HCT116 (cell line): ENCODE measurements around the gene C1orf174. TPM values are rescaled to one million over a fixed set of nuclear protein-coding genes. Genes with fewer than 3 reads are reported as not detected.

Experiments used
- ATAC-seq: fragments of 200-7000 bp; cut with Tn5 transposase; 2 replicates; pipeline ENCODE4 v1.9.1; 2020; ENCODE audit warnings: mild to moderate bottlenecking, moderate library complexity
- BruUV-seq: library from RNA; stranded (reverse); fragments of 400-500 nt; replicated peaks from 2 replicates; lab custom pipeline; 2021; lab: Mats Ljungman, UMichigan
- CTCF ChIA-PET: fragments of 300-600 bp; sonication (Branson Sonifier 250); formaldehyde crosslinking; loops from one replicate; lab custom pipeline; 2021; ENCODE audit warnings: antibody characterized with exemption; lab: Charles Lee
- POLR2A ChIA-PET: fragments of 300-600, 350-600 bp; sonication (Branson Sonifier 250); formaldehyde crosslinking; loops from one replicate; lab custom pipeline; 2021; ENCODE audit warnings: antibody characterized with exemption; lab: Charles Lee
- RAD21 ChIA-PET, 2 experiments: fragments of 300-600 bp; sonication (Branson Sonifier 250); formaldehyde crosslinking; loops; one replicate each; lab custom pipeline; 2023; ENCODE audit warnings: low total read pairs in 2 of 2; ENCODE audit not compliant: uncharacterized antibody in 2 of 2, unreplicated experiment in 2 of 2, low non-redundant PET in 1 of 2; lab: Charles Lee
- DNase-seq: peaks from one replicate; pipeline ENCODE4 v3.0.0-alpha.2; 2010; ENCODE audit warnings: low read depth, low spot score
- H2AFZ ChIP-seq: fragments of 200-600 bp; shearing (Covaris generic), sonication (generic); 2 replicates; pipeline ENCODE4 v1.6.1; 2017; ENCODE audit warnings: low read depth, mixed run types, mixed read lengths, antibody characterized with exemption, low read length; ENCODE audit not compliant: poor library complexity, severe bottlenecking
- H3K27ac ChIP-seq: 2 replicates; pipeline ENCODE4 v1.5.1; 2012; ENCODE audit warnings: low read depth, low read length
- H3K27me3 ChIP-seq: fragments of 200-600 bp; sonication (generic); 2 replicates; pipeline ENCODE4 v1.6.1; 2016; ENCODE audit warnings: mixed run types, low read length, mixed read lengths; ENCODE audit not compliant: insufficient read depth
- H3K36me3 ChIP-seq, 2 experiments: fragments of 200-500 bp in 1 of 2; fragments of 200-600 bp in 1 of 2; sonication (Bioruptor generic) in 1 of 2; sonication (generic) in 1 of 2; 2 replicates each; pipeline versions ENCODE4 v1.5.1 to v1.6.1; 2014 to 2016; ENCODE audit warnings: low read length in 2 of 2, inconsistent platforms in 1 of 2, mixed read lengths in 1 of 2, mixed run types in 1 of 2; ENCODE audit not compliant: insufficient read depth in 2 of 2, control insufficient read depth in 1 of 2
- H3K4me1 ChIP-seq, 2 experiments: fragments of 200-600 bp in 1 of 2; sonication (generic) in 1 of 2; 2 replicates each; pipeline versions ENCODE4 v1.5.1 to v1.6.1; 2012 to 2017; ENCODE audit warnings: low read length in 2 of 2, inconsistent platforms in 1 of 2, mild to moderate bottlenecking in 1 of 2, mixed read lengths in 1 of 2, mixed run types in 1 of 2, moderate library complexity in 1 of 2; ENCODE audit not compliant: insufficient read depth in 2 of 2, control insufficient read depth in 1 of 2
- H3K4me2 ChIP-seq: fragments of 200-600 bp; sonication (generic); 2 replicates; pipeline ENCODE4 v1.6.1; 2017; ENCODE audit warnings: mixed run types, low read length, mixed read lengths
- H3K4me3 ChIP-seq, 2 experiments: fragments of 200-600 bp in 1 of 2; sonication (generic) in 1 of 2; replicated peaks in 1 of 2; 2 replicates each; pipeline ENCODE4 v1.5.1; 2011 to 2016; ENCODE audit warnings: low read length in 2 of 2, control low read depth in 1 of 2, low read depth in 1 of 2, mild to moderate bottlenecking in 1 of 2, mixed read lengths in 1 of 2, mixed run types in 1 of 2
- H3K79me2 ChIP-seq: fragments of 200-600 bp; sonication (generic); 2 replicates; pipeline ENCODE4 v1.6.1; 2017; ENCODE audit warnings: mild to moderate bottlenecking, mixed run types, low read length, moderate library complexity, mixed read lengths; ENCODE audit not compliant: insufficient read depth
- H3K9ac ChIP-seq: fragments of 200-600 bp; sonication (generic); 2 replicates; pipeline ENCODE4 v1.6.1; 2016; ENCODE audit warnings: low read length, mixed read lengths
- H3K9me2 ChIP-seq: fragments of 200-600 bp; sonication (generic), shearing (Covaris generic); 2 replicates; pipeline ENCODE4 v1.6.1; 2017; ENCODE audit warnings: mixed run types, mild to moderate bottlenecking, moderate library complexity; ENCODE audit not compliant: insufficient read depth
- H3K9me3 ChIP-seq, 2 experiments: fragments of 200-500 bp in 1 of 2; fragments of 200-600 bp in 1 of 2; sonication (Bioruptor generic) in 1 of 2; sonication (generic) in 1 of 2; 2 replicates each; pipeline ENCODE4 v1.6.1; 2014 to 2017; ENCODE audit warnings: low read length in 2 of 2, mixed read lengths in 2 of 2, inconsistent platforms in 1 of 2, low read depth in 1 of 2, mild to moderate bottlenecking in 1 of 2, mixed run types in 1 of 2, moderate library complexity in 1 of 2; ENCODE audit not compliant: control insufficient read depth in 1 of 2, insufficient read depth in 1 of 2
- H4K20me1 ChIP-seq: fragments of 200-600 bp; sonication (generic), shearing (Covaris generic); 2 replicates; pipeline ENCODE4 v1.6.1; 2017; ENCODE audit warnings: mixed run types, mild to moderate bottlenecking, moderate library complexity; ENCODE audit not compliant: insufficient read depth
- ATF3 ChIP-seq: IDR thresholded peaks from 2 replicates; pipeline ENCODE4 v1.6.1; 2012
- CBX3 ChIP-seq: IDR thresholded peaks from 2 replicates; pipeline ENCODE4 v1.6.1; 2012; ENCODE audit warnings: low read depth
- CEBPB ChIP-seq: IDR thresholded peaks from 2 replicates; pipeline ENCODE4 v1.6.1; 2012; ENCODE audit warnings: low read depth
- CTCF ChIP-seq, 3 experiments: fragments of 200-600 bp in 1 of 3; sonication (generic) in 1 of 3; IDR thresholded peaks in 2 of 3; conservative IDR thresholded peaks in 1 of 3; 2 replicates each; pipeline ENCODE4 v1.5.1; 2012 to 2017; ENCODE audit warnings: low read depth in 2 of 3, low read length in 2 of 3, antibody characterized with exemption in 1 of 3, borderline replicate concordance in 1 of 3, control low read depth in 1 of 3, mild to moderate bottlenecking in 1 of 3, mixed read lengths in 1 of 3, mixed run types in 1 of 3, moderate library complexity in 1 of 3; ENCODE audit not compliant: insufficient read depth in 1 of 3
- ELF1 ChIP-seq: IDR thresholded peaks from 2 replicates; pipeline ENCODE4 v1.6.1; 2012; ENCODE audit warnings: low read depth, borderline replicate concordance
- EZH2 ChIP-seq: fragments of 200-600 bp; sonication (generic); IDR thresholded peaks from 2 replicates; pipeline ENCODE4 v1.6.1; 2017; ENCODE audit warnings: antibody characterized with exemption, mixed run types
- EZH2phosphoT487 ChIP-seq: fragments of 200-600 bp; IDR thresholded peaks from 2 replicates; pipeline ENCODE4 v1.6.1; 2018; ENCODE audit warnings: antibody characterized with exemption, borderline replicate concordance
- FOSL1 ChIP-seq: IDR thresholded peaks from 2 replicates; pipeline ENCODE4 v1.6.1; 2012; ENCODE audit warnings: low read depth
- JUND ChIP-seq: IDR thresholded peaks from 2 replicates; pipeline ENCODE4 v1.6.1; 2012
- POLR2A ChIP-seq: IDR thresholded peaks from 2 replicates; pipeline ENCODE4 v1.7.0; 2011; ENCODE audit warnings: borderline replicate concordance; ENCODE audit not compliant: insufficient read depth, insufficient read length; ENCODE audit errors: extremely low read depth
- POLR2AphosphoS5 ChIP-seq: IDR thresholded peaks from 2 replicates; pipeline ENCODE4 v1.6.1; 2011; ENCODE audit warnings: mild to moderate bottlenecking, low read depth, low read length, moderate library complexity
- SP1 ChIP-seq: IDR thresholded peaks from 2 replicates; pipeline ENCODE4 v1.6.1; 2012; ENCODE audit warnings: low read depth
- TCF7L2 ChIP-seq: IDR thresholded peaks from 2 replicates; pipeline ENCODE4 v1.7.0; 2011; ENCODE audit warnings: borderline replicate concordance, inconsistent platforms; ENCODE audit not compliant: insufficient read depth, insufficient read length; ENCODE audit errors: extremely low read depth
- YY1 ChIP-seq: IDR thresholded peaks from 2 replicates; pipeline ENCODE4 v1.6.1; 2011; ENCODE audit warnings: low read length, low read depth, moderate library complexity, mild to moderate bottlenecking; ENCODE audit not compliant: insufficient replicate concordance; ENCODE audit errors: extremely low read depth
- ZFX ChIP-seq: fragments of 450-650 bp; IDR thresholded peaks from 2 replicates; pipeline ENCODE4 v1.6.1; 2017
- intact Hi-C: fragments of 100-400 bp; cut with micrococcal nuclease; formaldehyde crosslinking; loops from 2 replicates; pipeline ENCODE4 v1.10.0; 2022
- total RNA-seq: library from RNA; stranded (reverse); gene quantifications from one replicate; pipeline ENCODE4 v1.2.1, GENCODE V29; 2021; ENCODE audit not compliant: unreplicated experiment
- TF ChIP-seq, protein P1 (sequence below): IDR thresholded peaks from 2 replicates; pipeline ENCODE4 v1.6.1; 2012
- TF ChIP-seq, protein P2 (sequence below): IDR thresholded peaks from 2 replicates; pipeline ENCODE4 v1.6.1; 2011; ENCODE audit warnings: mild to moderate bottlenecking, low read length, moderate library complexity; ENCODE audit not compliant: insufficient replicate concordance; ENCODE audit errors: extremely low read depth

C1orf174 gene
- total RNA-seq, 1 experiment from 2014 or later, result 33.7 TPM

DNA sequence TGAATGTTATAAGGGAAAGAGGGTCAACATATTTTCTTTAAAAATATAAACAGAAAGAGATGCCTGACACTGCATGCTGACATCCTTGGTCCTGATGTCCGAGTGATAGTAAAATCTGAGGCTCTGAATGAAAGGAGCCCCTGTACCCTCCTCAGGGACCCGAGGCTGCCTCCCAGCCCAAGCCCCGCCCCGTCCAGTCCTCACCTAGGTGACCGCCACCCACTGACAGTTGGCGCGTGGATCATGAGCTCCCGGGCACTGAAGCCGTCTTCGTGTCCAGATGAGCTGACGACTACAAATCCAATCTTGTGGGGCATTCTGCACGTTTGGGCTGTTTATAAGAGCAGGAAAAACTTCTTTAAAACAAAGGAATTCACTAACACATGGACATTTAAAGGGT, 48.0 kb downstream of the C1orf174 start:
- Histone ChIP-seq H3K9me2 (no peaks in the 10 kb centered on the region), H3K27me3 (no peaks in the 10 kb centered on the region), H3K9ac (no peak overlapping the region), H3K79me2 (peaks cover 17% of the 10 kb centered on the region), H2AFZ (no peak overlapping the region)
- POLR2A ChIA-PET, result no interaction called here
- TF ChIP-seq ELF1 (no peak), EZH2 (no peak), FOSL1 (no peak), POLR2A (no peak), ZFX (no peak), CTCF (IDR thresholded peaks at IDR 0.05 in 2 of 3, conservative IDR thresholded peaks at IDR 0.05 in 1 of 3; ENCODE audit: borderline replicate concordance in 1 of 3, insufficient read depth in 1 of 3, low read depth in 2 of 3, low read length in 2 of 3) (no peak), EZH2phosphoT487 (no peak)
- TF ChIP-seq, protein P1, sequence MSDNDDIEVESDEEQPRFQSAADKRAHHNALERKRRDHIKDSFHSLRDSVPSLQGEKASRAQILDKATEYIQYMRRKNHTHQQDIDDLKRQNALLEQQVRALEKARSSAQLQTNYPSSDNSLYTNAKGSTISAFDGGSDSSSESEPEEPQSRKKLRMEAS, result no peak
- TF ChIP-seq, all 23 proteins: peak for 0
- Histone ChIP-seq H3K9me3 (no peaks in the 10 kb centered on the region), H3K27ac (no peak overlapping the region), H3K4me3 (no peak overlapping the region), H4K20me1 (no peaks in the 10 kb centered on the region), H3K4me2 (no peak overlapping the region), H3K36me3 (no peaks in the 10 kb centered on the region; a peak in 2 of 4 replicates), H3K4me1 (peaks cover 4 to 9% of the 10 kb centered on the region in 2 experiments; a peak in 3 of 4 replicates)
- intact Hi-C loops, result no loop called here
- BruUV-seq, result no TSS peak
- no peak for ATAC-seq
- RAD21 ChIA-PET, result no interaction called here
- no peak for DNase-seq
- CTCF ChIA-PET, result no interaction called here

DNA sequence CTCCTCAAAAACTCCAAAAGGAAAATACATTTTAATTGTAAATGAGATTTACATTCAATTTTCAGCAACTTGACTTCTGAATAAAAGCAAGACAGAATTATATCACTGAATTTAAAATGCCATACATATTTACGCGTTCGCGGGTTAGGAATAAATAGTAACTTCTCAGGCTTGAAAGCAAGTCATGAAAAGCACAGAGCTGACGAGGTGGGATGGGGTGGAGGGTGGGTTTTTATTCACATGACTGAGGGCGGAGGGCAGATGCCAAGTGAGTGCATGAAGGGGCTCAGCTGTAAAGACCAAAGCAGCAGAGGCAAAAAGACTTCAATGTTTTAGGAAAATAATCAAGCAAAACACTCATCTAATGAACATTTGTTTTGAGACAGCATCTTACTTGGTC, 48.8 kb downstream of the C1orf174 start:
- no peak overlapping the region for H3K9ac ChIP-seq
- H4K20me1 ChIP-seq, result no peaks in the 10 kb centered on the region
- no peaks in the 10 kb centered on the region for H3K9me3 ChIP-seq
- H3K4me3 ChIP-seq, result no peak overlapping the region
- H3K9me2 ChIP-seq, result no peaks in the 10 kb centered on the region
- intact Hi-C loops, result no loop called here
- RAD21 ChIA-PET, result no interaction called here
- H3K36me3 ChIP-seq, result no peaks in the 10 kb centered on the region; a peak in 2 of 4 replicates
- peaks cover 15% of the 10 kb centered on the region for H3K79me2 ChIP-seq
- H2AFZ ChIP-seq, result no peak overlapping the region
- H3K4me2 ChIP-seq, result no peak overlapping the region
- no peaks in the 10 kb centered on the region for H3K27me3 ChIP-seq
- CTCF ChIA-PET, result no interaction called here
- H3K27ac ChIP-seq, result no peak overlapping the region
- peaks cover 4 to 9% of the 10 kb centered on the region in 2 experiments; a peak in 3 of 4 replicates for H3K4me1 ChIP-seq
- POLR2A ChIA-PET, result no interaction called here
- DNase-seq, result no peak
- BruUV-seq, result no TSS peak
- no peak for ATAC-seq
- TF ChIP-seq CEBPB, result no peak
- no peak for TF ChIP-seq SP1
- TF ChIP-seq ATF3, result no peak
- TF ChIP-seq, protein P2, sequence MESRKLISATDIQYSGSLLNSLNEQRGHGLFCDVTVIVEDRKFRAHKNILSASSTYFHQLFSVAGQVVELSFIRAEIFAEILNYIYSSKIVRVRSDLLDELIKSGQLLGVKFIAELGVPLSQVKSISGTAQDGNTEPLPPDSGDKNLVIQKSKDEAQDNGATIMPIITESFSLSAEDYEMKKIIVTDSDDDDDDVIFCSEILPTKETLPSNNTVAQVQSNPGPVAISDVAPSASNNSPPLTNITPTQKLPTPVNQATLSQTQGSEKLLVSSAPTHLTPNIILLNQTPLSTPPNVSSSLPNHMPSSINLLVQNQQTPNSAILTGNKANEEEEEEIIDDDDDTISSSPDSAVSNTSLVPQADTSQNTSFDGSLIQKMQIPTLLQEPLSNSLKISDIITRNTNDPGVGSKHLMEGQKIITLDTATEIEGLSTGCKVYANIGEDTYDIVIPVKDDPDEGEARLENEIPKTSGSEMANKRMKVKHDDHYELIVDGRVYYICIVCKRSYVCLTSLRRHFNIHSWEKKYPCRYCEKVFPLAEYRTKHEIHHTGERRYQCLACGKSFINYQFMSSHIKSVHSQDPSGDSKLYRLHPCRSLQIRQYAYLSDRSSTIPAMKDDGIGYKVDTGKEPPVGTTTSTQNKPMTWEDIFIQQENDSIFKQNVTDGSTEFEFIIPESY, result no peak
- TF ChIP-seq CBX3, result no peak
- no peak for TF ChIP-seq JUND
- no peak for TF ChIP-seq YY1
- TF ChIP-seq ZFX, result no peak
- no peak for TF ChIP-seq POLR2AphosphoS5
- TF ChIP-seq ELF1, result no peak
- TF ChIP-seq POLR2A, result no peak
- no peak for TF ChIP-seq TCF7L2
- TF ChIP-seq, protein P1, result no peak
